Measurements from ENCODE around the gene ZYG11B.
A peak's percentile ranks its signal among the peaks of the same experiment; 100 is the strongest.

ZYG11B gene

DNA sequence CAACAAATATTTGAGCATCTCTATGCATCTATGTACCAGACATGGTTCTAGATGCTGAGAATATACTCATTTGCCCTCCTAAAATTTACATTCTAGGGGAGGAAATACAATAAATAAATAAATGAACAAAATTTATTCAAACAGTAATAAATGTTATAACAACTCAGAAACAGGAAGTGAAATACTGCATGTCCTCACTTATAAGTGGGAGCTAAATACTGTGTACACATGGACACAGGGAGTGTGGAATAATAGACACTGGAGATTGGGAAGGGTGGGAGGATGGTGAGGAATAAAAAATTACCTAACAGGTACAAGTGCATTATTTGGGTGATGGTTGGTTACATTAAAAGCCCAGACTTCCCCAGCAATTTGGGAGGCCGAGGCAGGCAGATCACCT lies 32.4 kb upstream of the ZYG11B start:
- H3K4me3 ChIP-seq (ENCODE audit: low read length): no peak overlapping the region
- TF ChIP-seq, protein P1, sequence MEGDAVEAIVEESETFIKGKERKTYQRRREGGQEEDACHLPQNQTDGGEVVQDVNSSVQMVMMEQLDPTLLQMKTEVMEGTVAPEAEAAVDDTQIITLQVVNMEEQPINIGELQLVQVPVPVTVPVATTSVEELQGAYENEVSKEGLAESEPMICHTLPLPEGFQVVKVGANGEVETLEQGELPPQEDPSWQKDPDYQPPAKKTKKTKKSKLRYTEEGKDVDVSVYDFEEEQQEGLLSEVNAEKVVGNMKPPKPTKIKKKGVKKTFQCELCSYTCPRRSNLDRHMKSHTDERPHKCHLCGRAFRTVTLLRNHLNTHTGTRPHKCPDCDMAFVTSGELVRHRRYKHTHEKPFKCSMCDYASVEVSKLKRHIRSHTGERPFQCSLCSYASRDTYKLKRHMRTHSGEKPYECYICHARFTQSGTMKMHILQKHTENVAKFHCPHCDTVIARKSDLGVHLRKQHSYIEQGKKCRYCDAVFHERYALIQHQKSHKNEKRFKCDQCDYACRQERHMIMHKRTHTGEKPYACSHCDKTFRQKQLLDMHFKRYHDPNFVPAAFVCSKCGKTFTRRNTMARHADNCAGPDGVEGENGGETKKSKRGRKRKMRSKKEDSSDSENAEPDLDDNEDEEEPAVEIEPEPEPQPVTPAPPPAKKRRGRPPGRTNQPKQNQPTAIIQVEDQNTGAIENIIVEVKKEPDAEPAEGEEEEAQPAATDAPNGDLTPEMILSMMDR (IDR thresholded peaks at IDR 0.05; ENCODE audit: insufficient read depth, low read depth, low read length, missing control alignments): no peak
- DNase-seq (ENCODE audit: low read depth): no peak

DNA sequence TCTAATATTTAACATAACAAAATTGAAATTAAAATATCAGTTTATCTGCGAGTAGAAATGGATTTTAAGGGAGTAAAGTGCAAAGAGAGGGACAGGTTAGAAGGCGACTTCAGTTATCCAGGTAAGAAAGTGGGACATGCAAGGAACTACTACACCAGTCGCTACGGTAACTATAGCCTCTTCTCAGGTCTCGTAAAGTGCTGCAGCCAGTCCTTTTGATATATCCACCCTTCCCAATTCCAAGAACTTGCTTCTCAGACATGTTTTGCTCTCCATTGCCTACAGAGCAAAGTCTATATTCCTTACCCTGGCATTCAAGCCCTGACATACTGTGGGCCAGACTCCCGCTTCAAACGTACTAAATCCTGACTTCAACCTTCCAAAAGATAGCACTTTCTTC lies 30.6 kb upstream of the ZYG11B start:
- no peak overlapping the region for H3K4me3 ChIP-seq (ENCODE audit: low read length)
- DNase-seq (ENCODE audit: low read depth): no peak
- TF ChIP-seq, protein P1 (IDR thresholded peaks at IDR 0.05; ENCODE audit: insufficient read depth, low read depth, low read length, missing control alignments): no peak

DNA sequence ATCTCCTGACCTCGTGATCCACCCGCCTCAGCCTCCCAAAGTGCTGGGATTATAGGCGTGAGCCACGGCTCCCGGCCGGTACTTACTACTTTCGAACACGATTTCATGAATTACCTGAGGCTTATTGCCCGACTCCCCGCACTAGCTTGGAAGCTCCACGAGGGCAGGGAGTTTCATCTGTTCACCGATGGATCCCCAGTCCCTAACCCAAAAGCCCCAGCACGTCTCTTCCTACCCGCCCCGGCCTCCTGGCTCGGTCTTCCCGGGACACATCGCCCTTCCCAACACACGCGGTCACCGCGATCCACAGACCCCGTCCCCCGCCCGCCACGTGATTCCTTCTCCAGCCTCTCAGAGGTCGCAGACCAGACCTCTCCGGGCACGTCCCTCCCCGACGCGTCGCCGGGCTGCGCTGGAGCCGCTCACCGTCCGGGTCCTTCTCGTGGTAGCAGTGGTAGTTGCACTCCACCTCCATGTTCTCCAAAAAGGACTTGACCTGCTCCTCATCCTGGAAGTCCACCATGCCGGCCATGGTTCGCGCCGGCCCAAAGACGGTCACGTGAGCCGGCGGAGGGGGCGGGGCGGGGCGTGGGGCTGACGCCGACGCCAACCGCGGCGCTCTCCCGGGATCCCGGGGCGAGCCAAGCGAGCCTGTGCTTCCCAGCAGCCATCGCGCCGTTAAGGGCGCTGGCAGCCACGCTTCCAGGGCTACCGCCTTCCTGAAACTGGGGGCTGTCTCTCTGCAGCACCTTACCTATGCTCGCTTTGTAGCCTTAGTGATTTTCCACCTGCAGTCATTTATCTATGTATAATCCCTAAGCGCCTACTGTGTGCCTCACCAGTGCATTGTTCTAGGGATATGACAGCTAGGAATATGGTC lies 28.2 kb upstream of the ZYG11B start, which contains the start of gene COA7:
Gene COA7 (minus strand): TSS at position 553 of the 880 bp plus-strand sequence. CDS start 21 bp downstream, at position 532.
- TF ChIP-seq, protein P1 (IDR thresholded peaks at IDR 0.05; ENCODE audit: insufficient read depth, low read depth, low read length, missing control alignments): no peak
- peak within 1 kb of the TSS; percentile 91 for H3K4me3 ChIP-seq (ENCODE audit: low read length)
- peak; percentile 84 for DNase-seq (ENCODE audit: low read depth)

DNA sequence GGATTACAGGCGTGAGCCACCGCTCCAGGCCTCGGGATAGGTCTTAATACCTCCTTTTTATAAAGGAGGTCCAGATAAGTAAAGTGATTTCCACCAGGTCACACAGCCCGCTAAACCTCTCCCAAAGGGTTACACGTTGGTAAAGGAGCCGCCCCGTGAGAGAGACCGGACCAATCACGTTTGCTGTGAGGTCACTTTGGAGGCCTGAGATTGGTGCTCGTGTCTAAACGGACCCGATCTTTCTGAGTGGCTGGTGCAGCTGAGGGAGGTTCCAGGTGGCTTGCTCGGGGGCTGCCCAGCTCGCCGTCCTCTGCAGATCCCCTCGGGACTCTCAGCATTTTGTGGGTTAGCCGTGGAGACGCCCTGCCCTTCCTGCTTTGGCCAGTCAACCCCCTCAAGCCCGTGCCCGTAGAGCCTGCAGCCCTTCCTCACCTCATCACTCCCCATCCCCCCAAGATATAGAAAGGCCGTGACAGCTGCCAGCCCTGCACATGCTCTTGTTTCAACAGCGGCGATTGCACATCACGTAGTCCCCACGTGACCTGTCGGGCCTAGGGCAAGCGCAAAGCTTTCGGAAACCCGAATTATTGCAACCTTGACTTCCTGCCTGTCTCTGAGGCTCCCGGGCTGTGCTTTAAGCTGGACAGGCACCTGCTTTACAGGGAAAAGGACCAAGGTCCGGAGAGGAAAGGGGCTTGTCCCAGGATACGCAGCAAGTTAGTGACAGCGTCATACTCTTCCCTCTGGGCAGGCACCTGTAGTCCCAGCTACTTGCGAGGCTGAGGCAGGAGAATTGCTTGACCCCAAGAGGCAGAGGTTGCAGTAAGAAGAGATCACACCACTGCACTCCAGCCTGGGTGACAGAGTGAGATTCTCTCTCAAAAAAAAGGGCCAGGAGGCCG lies 23.1 kb upstream of the ZYG11B start:
- TF ChIP-seq, protein P1 (IDR thresholded peaks at IDR 0.05; ENCODE audit: insufficient read depth, low read depth, low read length, missing control alignments): no peak
- DNase-seq (ENCODE audit: low read depth): peak; percentile 94
- H3K4me3 ChIP-seq (ENCODE audit: low read length): peak overlapping the region; percentile 61

DNA sequence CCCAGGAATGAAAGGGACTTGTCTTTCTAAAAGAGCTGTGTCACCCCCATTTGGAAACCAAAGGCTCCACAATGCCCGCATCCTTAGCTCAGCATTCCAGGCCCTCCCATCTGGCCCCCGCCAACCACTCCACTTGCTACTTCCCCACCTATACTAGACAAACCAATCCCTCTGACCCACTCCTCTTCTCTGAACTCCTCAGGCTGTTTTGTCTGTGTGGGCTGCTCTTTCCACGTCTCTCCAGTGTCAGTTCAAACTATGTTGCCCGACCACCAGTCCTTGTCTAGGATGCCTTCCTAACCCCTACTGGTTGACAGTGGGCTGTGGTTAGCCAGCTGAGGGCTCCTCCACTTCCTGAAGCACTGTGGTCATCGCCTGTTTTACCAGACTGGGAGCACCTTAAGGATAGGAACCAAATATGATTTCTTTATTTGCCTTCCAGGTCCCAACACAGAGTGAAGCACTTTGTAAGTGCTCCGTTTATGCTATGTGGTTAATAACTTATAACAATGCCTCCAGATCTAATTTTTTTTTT lies 20.1 kb upstream of the ZYG11B start:
- DNase-seq (ENCODE audit: low read depth): no peak
- TF ChIP-seq, protein P1 (IDR thresholded peaks at IDR 0.05; ENCODE audit: insufficient read depth, low read depth, low read length, missing control alignments): no peak
- no peak overlapping the region for H3K4me3 ChIP-seq (ENCODE audit: low read length)

DNA sequence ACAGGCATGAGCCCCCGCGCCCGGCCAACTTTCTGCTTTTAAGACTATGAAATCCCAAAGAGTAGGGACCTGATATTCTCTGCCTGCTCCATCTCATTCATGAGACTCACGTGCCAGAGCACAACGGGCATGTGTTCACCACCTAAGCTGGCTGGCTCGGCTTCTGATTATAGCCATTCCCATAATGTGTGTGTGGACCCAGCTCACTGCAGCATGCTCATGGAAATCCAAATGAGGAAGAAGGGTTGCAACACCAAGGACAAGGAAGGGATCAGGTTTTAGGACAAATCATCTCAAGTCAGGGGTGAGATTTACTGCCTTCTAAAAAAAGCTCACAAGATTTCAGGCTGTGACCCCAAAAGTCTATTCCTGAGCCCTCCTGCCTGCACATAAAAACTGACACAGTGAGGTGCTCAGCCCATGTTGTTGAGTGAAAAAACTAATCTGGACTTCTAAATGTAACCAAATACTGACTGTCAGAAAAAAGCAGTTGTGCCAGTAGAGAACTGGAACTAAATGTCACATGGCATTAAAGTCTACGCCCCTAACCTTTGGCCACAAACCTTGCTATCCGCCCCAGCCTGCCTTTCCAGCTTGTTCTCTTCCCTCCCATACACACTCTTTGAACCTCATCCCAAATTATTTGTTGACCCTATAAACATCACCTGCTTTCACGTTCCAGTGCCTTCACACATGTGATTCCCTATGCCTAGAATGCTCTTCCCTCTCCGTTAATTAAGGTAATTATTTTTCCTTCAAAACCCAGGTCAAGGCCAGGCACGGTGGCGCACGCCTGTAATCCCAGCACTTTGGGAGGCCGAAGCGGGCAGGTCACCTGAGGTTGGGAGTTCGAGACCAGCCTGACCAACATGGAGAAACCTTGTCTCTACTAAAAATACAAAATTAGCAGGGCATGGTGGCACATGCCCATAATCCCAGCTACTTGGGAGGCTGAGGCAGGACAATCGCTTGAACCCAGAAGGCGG lies 19.0 kb upstream of the ZYG11B start:
- TF ChIP-seq, protein P1 (IDR thresholded peaks at IDR 0.05; ENCODE audit: insufficient read depth, low read depth, low read length, missing control alignments): no peak
- no peak for DNase-seq (ENCODE audit: low read depth)
- H3K4me3 ChIP-seq (ENCODE audit: low read length): no peak overlapping the region

Data from epithelial cell of esophagus (primary cell).